Epidermal melanocyte (primary cell): Measurements from ENCODE around the gene SARS2.

Experiments
- DNase-seq: peaks from one replicate; pipeline ENCODE4 v3.0.0; 2011; ENCODE audit warnings: low spot score; ENCODE audit not compliant: insufficient read length

SARS2 gene

GRCh38 chr19:38917921-38918491, 12.6 kb downstream of the SARS2 start:
- no peak for DNase-seq

DNA sequence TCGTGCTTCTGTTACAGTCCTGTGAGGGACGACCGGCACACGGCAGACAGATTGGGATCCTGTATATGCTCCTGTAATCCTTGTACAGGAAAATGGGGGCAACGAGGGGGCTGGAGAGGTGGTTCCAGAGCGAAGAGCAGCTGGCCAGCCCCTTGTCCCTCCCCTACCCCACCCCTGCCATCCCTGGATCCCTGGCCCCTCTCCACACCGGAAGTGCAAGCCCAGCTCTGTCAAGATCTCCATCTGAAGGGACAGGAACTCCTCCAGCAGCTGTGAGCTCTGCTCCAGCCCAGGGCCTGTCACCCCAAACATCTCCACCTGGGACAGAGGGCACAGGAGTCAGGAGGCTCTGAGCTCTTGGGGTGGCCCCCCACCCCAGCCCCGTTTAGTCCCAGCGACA, 13.0 kb downstream of the SARS2 start:
- DNase-seq: no peak

DNA sequence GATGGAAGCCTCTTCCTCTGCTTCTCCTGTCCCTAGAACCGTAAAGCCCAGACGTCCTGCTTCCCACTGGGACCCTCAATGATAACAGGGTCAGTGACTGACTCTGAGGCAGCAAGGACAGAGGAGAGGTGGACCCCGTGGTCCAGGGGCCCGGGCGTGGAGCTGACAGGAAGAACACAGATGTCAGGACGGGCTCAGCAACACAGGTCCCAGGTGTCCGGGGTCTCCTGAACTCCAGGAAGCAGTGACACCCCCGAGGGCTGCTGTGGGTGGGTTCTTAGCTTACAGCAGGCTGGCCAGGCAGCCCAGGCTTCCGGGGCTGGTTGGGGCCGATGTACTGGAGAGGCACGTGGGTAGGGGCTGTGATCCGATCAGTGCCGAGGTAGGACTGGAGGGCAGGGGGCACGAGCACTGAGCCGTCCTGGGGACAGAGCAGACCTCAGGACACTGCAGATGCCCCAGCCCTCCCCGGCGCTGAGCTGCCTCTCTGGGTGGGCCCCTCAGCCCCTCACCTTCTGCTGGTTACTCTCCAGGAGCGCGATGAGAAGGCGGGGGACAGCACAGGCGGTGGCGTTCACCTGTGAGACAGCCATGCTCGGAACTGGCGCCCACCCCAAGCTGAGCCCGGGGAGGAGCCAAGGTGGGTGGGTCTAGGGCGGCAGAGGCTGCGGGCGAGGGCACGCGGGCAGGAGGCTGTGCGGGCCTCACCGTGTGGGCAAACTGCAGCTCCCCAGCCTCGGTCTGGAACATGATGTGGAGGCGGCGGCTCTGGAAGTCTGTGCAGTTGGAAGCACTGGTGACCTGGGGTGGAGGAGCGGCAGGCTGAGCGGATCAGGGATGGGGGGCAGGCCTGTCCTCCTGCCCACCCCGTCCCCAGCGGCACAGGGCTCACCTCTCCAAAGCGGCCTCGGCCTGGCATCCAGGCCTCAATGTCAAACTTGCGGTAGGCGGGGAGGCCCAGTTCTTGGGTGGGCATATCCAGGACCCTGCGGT, 14.9 kb downstream of the SARS2 start:
- DNase-seq: no peak

GRCh38 chr19:38913958-38914357, 16.6 kb downstream of the SARS2 start:
- DNase-seq: no peak

DNA sequence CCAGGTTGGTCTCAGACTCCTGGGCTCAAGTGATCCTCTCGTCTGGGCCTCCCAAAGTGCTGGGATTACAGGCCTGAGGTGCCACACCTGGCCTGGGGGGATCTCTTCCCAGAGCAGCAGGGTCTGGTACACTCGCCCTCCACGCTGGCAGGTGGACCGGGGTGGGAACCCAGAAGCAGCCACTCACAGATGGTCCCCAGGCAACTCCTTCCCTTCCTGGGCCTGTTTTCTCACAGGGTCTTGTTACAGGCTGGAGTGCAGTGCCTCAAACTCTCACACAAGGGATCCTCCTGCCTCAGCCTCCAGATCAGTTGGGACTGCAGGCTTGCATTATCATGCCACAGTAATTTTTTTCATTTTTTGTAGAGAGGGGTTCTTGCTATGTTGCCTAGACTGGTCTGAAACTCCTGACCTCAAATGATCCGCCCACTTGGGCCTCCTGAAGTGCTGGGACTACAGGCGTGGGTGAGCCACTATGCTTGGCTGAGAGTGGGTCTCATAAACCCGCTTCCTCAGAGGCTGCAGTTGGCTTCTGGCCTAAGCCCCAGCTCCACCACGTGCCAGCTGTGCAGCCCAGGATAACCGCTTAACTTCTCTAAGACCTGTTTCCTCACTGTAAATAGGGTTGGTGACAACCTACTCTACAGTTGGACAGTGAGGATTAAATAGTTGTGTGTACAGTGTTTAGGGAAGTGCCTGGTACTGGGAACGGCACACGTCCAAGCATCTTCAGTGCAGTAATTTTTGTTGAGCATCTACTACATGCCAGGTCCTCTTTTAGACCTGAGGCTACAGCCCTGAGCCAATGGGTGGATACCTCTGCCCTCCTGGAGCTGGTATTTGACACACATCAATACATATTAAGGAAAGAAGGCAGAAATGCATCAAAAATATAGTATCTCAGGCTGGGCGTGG, 17.7 kb downstream of the SARS2 start:
- peak; percentile 12 for DNase-seq

DNA sequence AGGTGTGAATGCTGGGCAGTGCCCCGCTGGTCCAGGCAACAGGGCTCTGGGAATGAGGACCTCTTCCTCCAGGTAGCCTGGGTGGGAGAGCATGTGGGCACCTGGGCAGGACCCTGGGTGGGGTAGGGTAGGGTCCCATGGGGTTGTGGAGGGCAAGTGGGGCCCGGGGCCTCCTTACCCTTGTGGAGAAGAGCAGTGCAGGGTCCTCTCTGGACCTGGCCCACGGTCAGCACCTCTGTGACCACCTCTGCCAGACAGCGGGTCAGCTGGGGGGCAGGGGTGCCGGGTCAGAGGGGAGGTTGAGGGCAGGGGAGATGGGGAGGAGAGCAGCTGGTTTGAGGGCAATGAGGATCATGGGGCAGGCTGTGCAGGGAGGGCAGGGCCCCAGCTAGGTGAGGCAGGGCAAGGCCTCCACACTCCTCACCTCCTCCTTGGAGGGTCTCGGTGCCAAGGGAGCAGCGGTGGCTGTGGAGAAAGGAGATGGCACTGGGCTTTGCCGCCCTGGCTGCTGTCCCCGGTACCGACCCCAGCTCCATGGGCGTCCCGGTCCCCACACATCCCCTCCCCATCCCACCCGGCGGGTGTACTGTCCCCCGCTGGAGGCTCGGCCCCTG, 19.1 kb downstream of the SARS2 start:
- DNase-seq: peak; percentile 10

- DNase-seq: no peak
These were observed 20.1 kb downstream of the SARS2 start for GRCh38 chr19:38910488-38910887.

DNA sequence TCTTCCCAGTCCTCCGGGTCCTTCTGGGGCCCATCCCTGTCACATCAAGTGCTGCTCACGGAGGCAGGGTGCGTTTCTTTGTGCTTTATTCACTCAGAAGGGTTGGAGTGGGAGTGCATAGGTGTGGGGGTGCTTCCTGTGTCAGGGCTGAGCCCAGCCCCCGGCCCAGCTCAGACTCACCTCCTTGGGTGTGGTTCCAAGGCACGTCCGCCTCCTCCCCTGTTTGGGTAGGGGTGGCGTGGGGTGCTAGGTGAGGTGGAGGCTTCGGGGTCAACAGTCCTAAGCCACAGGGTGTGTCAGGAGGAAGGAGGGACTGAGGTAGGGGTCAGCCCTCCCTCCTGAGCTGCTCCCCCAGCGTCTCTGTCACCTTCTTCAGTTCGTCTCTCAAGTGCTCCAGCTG, 21.7 kb downstream of the SARS2 start:
- peak; percentile 9 for DNase-seq

GRCh38 chr19:38907670-38908069, 22.9 kb downstream of the SARS2 start:
- DNase-seq: no peak

- DNase-seq: no peak
These were observed 23.3 kb downstream of the SARS2 start for GRCh38 chr19:38907227-38907626.

DNA sequence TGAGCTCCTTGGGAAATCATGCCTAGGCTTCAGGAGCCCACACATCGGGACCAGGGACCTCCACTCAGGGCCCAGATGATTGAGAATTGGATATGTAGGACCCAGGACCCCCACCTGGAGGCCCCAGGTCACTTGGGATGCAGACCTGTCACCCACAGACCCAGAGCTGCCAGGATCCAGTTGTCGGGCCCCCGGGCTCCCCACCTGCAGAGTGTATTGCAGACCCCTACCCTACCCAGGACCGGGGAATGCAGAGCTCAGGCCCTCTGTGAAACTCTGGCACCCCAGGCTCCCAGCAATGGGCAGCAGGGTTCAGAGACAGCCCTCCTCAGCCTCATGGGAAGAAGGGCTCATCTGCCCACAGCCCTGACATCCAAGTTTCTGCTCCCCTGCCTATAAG, 24.9 kb downstream of the SARS2 start:
- DNase-seq: no peak

DNA sequence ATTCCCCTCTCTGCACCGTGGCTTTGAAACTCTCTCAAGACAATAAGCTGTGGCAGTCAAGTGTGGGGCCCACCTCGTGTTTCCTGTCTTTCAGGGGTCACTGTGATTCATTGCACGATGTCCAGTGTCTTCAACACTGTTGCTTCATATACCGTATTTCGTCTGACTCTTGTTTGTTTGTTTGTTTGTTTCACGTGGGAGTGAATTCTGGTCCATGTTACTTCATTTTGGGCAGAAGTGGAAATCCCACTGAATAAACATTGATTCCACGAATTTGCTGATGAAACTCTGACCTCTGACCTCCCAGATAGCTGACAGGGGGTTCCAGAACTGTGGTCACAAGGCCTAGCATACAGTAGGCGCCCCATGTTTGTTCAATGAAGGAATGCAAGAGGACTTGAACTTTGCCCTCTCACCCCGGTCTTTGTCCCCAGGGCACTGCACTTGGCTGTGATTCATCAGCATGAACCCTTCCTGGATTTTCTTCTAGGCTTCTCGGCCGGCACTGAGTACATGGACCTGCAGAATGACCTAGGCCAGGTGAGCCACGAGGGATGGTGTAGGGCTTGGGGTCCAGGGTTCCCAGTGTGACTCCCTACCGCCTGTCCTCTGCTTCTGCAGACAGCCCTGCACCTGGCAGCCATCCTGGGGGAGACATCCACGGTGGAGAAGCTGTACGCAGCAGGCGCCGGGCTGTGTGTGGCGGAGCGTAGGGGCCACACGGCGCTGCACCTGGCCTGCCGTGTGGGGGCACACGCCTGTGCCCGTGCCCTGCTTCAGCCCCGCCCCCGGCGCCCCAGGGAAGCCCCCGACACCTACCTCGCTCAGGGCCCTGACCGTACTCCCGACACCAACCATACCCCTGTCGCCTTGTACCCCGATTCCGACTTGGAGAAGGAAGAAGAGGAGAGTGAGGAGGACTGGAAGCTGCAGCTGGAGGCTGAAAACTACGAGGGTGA, 25.7 kb downstream of the SARS2 start:
- no peak for DNase-seq

DNA sequence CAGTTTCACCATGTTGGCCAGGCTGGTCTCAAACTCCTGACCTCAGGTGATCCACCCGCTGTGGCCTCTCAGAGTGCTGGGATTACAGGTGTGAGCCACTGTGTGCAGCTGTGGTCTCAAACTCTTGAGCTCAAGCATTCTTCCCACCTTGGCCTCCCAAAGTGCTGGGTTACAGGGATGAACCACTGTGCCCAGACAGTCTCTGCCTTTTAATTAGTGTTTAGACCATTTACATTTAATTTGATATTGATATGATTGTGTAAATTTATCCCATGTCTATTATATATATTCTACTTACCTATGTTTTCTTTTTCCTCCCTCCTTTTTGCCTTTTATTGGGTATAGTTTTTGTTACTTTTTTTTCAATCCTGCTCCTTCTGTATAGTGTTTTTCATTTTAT, 28.9 kb downstream of the SARS2 start:
- no peak for DNase-seq

DNA sequence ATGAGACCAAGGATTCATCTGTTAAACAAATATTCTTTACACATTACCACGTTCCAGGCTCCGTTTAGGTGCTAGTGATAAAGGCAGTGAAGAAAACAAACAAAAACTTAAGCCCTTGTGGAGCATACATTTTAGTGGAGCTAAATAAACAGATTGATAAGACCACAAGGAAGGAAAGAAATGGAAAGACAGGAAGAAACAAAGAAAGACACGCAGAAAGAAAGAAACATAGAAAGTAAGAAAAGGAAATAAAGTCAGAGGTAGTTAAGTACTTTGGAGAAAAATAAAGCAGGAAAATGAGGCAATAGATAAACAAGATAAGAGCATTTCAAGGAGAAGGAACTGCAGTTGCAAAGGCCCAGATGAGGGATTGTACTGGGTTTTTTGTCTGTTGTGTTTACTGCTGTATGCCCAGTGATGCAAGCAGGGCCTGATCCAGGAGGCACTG, 29.8 kb downstream of the SARS2 start:
- no peak for DNase-seq

GRCh38 chr19:38900202-38900629, 30.3 kb downstream of the SARS2 start:
- no peak for DNase-seq

GRCh38 chr19:38899447-38900201, 30.9 kb downstream of the SARS2 start, which contains the start of the genes NFKBIB and SIRT2:
TSS of gene NFKBIB (plus strand) at chr19:38899969. CDS start at chr19:38900033, 64 bp downstream.
TSS of gene SIRT2 (minus strand) at chr19:38899618. CDS start at chr19:38899521, 97 bp downstream.
- peak; percentile 96 for DNase-seq

DNA sequence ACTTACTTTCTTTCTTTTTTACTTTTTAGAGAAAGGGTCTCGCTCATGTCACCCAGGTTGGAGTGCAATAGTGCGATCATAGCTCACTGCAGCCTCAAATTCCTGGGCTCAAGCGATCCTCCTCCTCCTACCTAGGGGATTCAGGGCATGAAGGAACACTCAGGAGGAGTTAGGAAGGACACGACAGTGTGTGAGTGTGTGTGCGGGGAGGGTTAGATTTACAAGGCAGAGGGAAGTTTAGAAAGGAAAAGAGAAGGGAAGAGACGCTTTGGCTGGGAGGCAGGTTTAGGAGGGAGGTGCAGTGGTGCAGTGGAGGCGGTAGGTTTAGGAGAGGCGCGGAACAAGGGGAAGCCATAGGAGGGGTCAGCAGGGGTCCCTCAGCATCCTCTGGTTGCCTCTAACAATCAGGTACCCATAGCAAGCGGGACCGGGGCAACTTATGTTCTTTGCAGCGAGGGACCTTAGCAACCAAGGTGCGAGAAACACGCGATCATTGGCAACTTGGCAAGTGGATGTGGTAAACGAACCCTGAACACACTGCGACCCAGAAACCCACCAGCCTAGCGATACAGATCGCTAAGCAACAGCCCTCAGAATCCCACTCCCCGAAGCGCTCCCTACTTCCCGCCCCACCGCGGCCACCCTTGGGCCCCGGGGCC, 31.6 kb downstream of the SARS2 start:
- DNase-seq: no peak

- no peak for DNase-seq
These were observed 35.6 kb downstream of the SARS2 start for GRCh38 chr19:38894968-38895367.
